NCI-H510A treated with DMSO at 0.1 percent for 48 hours (cell line): Measurements from ENCODE around the gene HNRNPL.
"Not testable (repeated sequence)": the region's sequence is repeated elsewhere in the genome, so short reads cannot be mapped to it uniquely, and the experiment has no call there.

Experiments
- DNase-seq: peaks from one replicate; lab custom pipeline; 2025; lab: John Stamatoyannopoulos, UW

The HNRNPL gene

GRCh38 chr19:38849860-38850435 is at the start of gene HNRNPL:
TSS of gene HNRNPL (minus strand) at chr19:38849986. CDS start at chr19:38849966, 20 bp downstream.
- peak; percentile 99 for DNase-seq

- DNase-seq, result no peak
These were observed 49.1 kb upstream of the HNRNPL start for GRCh38 chr19:38898788-38899446.

GRCh38 chr19:38894968-38895367 is 45.2 kb upstream of the HNRNPL start:
- no peak for DNase-seq

GRCh38 chr19:38893341-38893771 is 43.6 kb upstream of the HNRNPL start:
- no peak for DNase-seq

- no peak for DNase-seq
These were observed 43.1 kb upstream of the HNRNPL start for GRCh38 chr19:38892841-38893240.

GRCh38 chr19:38891771-38892170 is 42.0 kb upstream of the HNRNPL start:
- no peak for DNase-seq

- no peak for DNase-seq
These were observed 40.9 kb upstream of the HNRNPL start for GRCh38 chr19:38890686-38891085.

- no peak for DNase-seq
These were observed 40.0 kb upstream of the HNRNPL start for GRCh38 chr19:38889803-38890202.

- DNase-seq, result no peak
These were observed 39.1 kb upstream of the HNRNPL start for GRCh38 chr19:38888876-38889275.

- not testable (repeated sequence) for DNase-seq
These were observed 34.9 kb upstream of the HNRNPL start for GRCh38 chr19:38884691-38885090.

- no peak for DNase-seq
These were observed 33.5 kb upstream of the HNRNPL start for GRCh38 chr19:38883286-38883685.

- no peak for DNase-seq
These were observed 31.3 kb upstream of the HNRNPL start for GRCh38 chr19:38880882-38881609.

- DNase-seq, result no peak
These were observed 30.5 kb upstream of the HNRNPL start for GRCh38 chr19:38880076-38880881.

GRCh38 chr19:38879400-38879751 is 29.6 kb upstream of the HNRNPL start:
- no peak for DNase-seq

GRCh38 chr19:38878575-38879399 is 29.0 kb upstream of the HNRNPL start:
- no peak for DNase-seq

- peak; percentile 95 for DNase-seq
These were observed 28.2 kb upstream of the HNRNPL start, which contains the start of gene RINL for GRCh38 chr19:38877781-38878574. TSS of gene RINL (minus strand) at chr19:38878275. CDS start at chr19:38876742, 1,533 bp downstream.

- DNase-seq, result no peak
These were observed 26.0 kb upstream of the HNRNPL start for GRCh38 chr19:38875656-38876395.

GRCh38 chr19:38873400-38873799 is 23.6 kb upstream of the HNRNPL start:
- not testable (repeated sequence) for DNase-seq

- DNase-seq, result no peak
These were observed 20.8 kb upstream of the HNRNPL start for GRCh38 chr19:38870612-38871011.
